Sigmoid colon (tissue), 4 donors: ENCODE data around the gene TMEM255A.

Source experiments
- CTCF ChIP-seq, 4 experiments: fragments of 450-650 bp in 3 of 4; fragments of 200-600 bp in 1 of 4; IDR thresholded peaks; one replicate each; pipeline ENCODE4 v1.5.1; 2016 to 2019; ENCODE audit warnings: antibody characterized with exemption in 4 of 4, mild to moderate bottlenecking in 3 of 4, moderate library complexity in 2 of 4
- EP300 ChIP-seq, 4 donors: sonication (generic); formaldehyde crosslinking; IDR thresholded peaks; one replicate each; pipeline ENCODE4 v1.6.1; 2017; ENCODE audit warnings: antibody characterized with exemption in 4 of 4
- POLR2A ChIP-seq, 2 donors: fragments of 450-650 bp; IDR thresholded peaks; one replicate each; pipeline ENCODE4 v1.6.1; 2016; ENCODE audit warnings: antibody characterized with exemption in 2 of 2, mild to moderate bottlenecking in 2 of 2, moderate library complexity in 2 of 2
- POLR2AphosphoS5 ChIP-seq, 4 donors: sonication (generic); formaldehyde crosslinking; IDR thresholded peaks; one replicate each; pipeline ENCODE4 v1.6.1; 2017; ENCODE audit warnings: antibody characterized with exemption in 4 of 4

DNA sequence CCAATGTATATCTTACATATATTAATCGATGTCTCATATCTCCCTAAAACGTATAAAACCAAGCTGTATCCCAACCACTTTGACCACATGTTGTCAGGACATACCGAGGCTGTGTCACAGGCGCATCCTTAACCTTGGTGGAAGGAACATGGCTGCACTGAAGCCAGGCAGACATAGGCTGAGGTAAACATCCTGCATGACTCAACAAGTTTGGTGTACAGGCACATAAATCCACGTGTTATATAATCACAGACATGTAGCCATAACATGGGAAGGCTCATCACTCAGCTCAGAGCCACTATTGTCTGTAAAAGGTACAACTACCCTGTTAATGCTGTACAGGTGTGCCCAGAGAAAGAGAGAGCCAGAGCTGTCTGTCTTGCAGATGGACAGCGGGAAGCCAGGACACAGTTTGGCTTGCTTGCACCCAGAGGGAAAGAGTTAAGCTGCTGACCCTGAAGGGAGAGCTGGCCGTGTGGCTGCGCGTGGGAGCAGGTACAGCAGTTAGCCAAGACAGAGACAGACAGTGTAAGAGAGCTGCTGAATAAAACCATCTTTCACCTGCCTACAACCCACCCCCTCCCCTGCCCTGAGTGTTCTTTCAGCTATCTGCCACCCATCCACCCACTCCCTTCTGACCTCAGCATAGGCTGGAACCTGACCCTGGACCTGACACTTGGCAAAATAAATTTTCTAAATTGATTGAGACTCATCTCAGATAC lies 82.9 kb downstream of the TMEM255A start:
- TF ChIP-seq EP300 (IDR thresholded peaks at IDR 0.05) (no peak), POLR2AphosphoS5 (IDR thresholded peaks at IDR 0.05) (no peak), CTCF (IDR thresholded peaks at IDR 0.05) (no peak), POLR2A (IDR thresholded peaks at IDR 0.05) (no peak)
